Activated naive CD4-positive, alpha-beta T cell treated with anti-CD3 and anti-CD28 coated beads, Interleukin-2, amount 10 ng/mL, durations not matched to agents 7 days and 5 days (primary cell): ENCODE measurements around the gene RUNX2.

ENCODE experiments used
- CTCF ChIA-PET: fragments of 350-600 bp; sonication (Branson Sonifier 250); formaldehyde crosslinking; loops from one replicate; lab custom pipeline; 2021; ENCODE audit warnings: antibody characterized with exemption; lab: Charles Lee
- DNase-seq: peaks from one replicate; pipeline ENCODE4 v3.0.0-alpha.2; 2020
- H3K27ac Mint-ChIP-seq: one replicate; pipeline ENCODE4 v1.8.0; 2021; ENCODE audit warnings: mild to moderate bottlenecking, moderate library complexity, mixed read lengths
- H3K27me3 Mint-ChIP-seq: one replicate; pipeline ENCODE4 v1.8.0; 2021; ENCODE audit warnings: mild to moderate bottlenecking, mixed read lengths
- H3K36me3 Mint-ChIP-seq: one replicate; pipeline ENCODE4 v1.8.0; 2021; ENCODE audit warnings: mixed read lengths
- H3K4me1 Mint-ChIP-seq: one replicate; pipeline ENCODE4 v1.8.0; 2021; ENCODE audit warnings: mixed read lengths
- H3K4me3 Mint-ChIP-seq: one replicate; pipeline ENCODE4 v1.8.0; 2021; ENCODE audit warnings: mild to moderate bottlenecking, moderate library complexity, mixed read lengths
- H3K9me3 Mint-ChIP-seq: one replicate; pipeline ENCODE4 v1.8.0; 2021; ENCODE audit warnings: mixed read lengths

Gene RUNX2

DNA sequence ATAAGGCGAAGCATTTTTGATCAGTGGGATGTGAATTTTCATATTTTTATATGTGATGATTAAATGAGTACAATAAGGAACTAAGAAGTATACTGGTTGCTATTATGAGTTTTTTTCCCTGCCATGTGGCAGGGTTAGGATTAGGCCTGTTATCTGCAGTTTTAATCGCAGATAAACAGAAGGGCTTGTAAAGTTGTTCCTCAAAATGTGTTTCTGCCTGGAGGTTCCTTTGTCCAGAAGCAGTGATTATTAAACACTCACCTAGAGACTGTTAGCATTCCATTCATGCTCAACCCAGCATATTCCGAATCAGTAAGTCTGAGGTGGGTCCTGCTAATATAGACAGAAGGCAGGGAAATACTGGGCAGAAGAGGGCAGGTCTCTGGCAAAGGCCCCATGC is 371.5 kb downstream of the RUNX2 start:
- H3K9me3 Mint-ChIP-seq = no peaks in the 10 kb centered on the region
- H3K27me3 Mint-ChIP-seq = no peaks in the 10 kb centered on the region
- H3K27ac Mint-ChIP-seq = no peak overlapping the region
- H3K36me3 Mint-ChIP-seq = no peaks in the 10 kb centered on the region
- CTCF ChIA-PET = no interaction called here
- H3K4me1 Mint-ChIP-seq = peaks cover under 1% of the 10 kb centered on the region
- no peak for DNase-seq
- H3K4me3 Mint-ChIP-seq = no peak overlapping the region

DNA sequence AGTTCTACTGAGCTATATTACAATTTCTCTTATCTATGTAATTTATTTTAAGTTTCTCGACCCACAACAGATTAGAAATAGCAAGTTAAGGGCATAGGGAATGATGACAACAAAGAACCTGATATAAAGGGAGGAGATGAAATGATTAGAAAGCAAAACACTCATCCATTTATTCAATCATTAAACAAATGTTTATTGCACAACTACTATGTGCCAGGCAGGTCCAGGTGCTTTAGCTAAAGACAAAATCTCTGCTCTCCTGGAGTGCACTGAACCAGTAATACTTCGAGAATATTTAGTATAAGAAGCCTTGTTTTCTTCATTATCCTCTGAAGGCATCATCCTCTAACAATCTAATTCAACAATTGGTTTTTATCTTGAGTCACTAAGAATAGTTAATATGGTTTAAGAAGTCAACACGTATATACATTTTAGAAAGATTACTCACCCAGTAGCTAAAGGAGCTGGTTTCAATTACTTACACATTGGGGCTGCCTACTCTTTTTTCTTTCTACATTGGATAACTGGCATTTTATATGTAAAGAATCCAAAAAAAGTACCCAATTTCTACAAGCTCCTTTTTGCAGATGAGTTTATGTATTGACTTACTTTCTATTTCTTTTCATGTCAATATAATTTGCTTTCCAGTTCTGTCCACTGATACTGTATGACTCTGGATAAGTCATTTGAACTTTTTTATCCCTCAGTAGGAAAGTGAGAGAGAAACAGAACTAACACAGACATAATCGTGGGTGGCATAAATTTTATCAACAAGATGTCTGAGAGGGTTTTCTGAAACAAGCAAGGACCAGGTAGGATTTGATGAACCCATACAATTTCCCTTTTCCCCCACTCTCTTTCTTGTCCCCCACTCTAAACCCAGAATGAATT is 375.0 kb downstream of the RUNX2 start:
- no peaks in the 10 kb centered on the region for H3K9me3 Mint-ChIP-seq
- H3K27ac Mint-ChIP-seq = no peak overlapping the region
- H3K27me3 Mint-ChIP-seq = peaks cover 4% of the 10 kb centered on the region
- CTCF ChIA-PET = interaction anchor here (0.6 to 1.4 kb wide), 2 partner anchors 12 to 39 kb away, joined by 3 to 4 read pairs; no protein-coding TSS in a partner anchor
- H3K4me1 Mint-ChIP-seq = no peaks in the 10 kb centered on the region
- no peak overlapping the region for H3K4me3 Mint-ChIP-seq
- no peaks in the 10 kb centered on the region for H3K36me3 Mint-ChIP-seq
- no peak for DNase-seq

DNA sequence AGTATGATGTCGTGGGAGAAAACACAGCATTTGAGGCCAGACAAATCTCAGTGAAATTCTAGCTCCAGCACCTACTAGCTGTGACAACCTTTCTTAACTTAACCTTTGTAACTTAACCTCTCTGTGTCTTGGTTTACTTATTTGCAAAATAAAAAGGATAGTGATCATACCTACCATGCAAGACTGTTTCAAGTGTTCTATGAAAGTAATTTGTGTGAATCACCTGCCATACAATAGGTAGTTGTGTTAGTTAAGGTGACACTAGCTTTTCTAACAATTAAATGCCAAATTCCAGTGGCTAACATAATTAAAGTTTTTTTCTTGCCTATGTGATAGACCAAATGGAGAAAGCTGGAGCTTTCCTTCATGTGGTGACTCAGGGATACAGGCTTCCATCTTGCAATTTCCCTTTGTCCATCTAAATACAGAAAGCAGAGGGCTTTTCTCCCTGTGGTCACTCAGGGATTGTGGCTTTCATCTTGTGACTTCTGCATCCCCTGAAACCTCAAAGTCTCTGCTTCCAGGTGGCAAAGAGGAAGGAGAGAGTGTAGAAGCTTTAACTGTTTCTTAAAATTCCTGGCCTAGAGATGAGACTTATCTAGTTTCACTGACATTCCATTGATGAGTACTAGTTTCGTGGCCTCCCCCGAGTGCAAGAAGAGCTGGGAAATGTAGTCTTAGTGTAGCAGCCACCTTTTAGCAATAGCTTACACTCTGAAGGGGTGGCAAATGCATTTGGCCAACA is 376.1 kb downstream of the RUNX2 start:
- Mint-ChIP-seq H3K4me1 (peaks cover 3% of the 10 kb centered on the region), H3K27me3 (peaks cover 4% of the 10 kb centered on the region), H3K36me3 (no peaks in the 10 kb centered on the region), H3K27ac (no peak overlapping the region), H3K4me3 (no peak overlapping the region), H3K9me3 (no peaks in the 10 kb centered on the region)
- DNase-seq = no peak
- CTCF ChIA-PET = interaction anchor here (1.1 kb wide), 1 partner anchor 10 kb away, joined by 5 read pairs; no protein-coding TSS in a partner anchor

DNA sequence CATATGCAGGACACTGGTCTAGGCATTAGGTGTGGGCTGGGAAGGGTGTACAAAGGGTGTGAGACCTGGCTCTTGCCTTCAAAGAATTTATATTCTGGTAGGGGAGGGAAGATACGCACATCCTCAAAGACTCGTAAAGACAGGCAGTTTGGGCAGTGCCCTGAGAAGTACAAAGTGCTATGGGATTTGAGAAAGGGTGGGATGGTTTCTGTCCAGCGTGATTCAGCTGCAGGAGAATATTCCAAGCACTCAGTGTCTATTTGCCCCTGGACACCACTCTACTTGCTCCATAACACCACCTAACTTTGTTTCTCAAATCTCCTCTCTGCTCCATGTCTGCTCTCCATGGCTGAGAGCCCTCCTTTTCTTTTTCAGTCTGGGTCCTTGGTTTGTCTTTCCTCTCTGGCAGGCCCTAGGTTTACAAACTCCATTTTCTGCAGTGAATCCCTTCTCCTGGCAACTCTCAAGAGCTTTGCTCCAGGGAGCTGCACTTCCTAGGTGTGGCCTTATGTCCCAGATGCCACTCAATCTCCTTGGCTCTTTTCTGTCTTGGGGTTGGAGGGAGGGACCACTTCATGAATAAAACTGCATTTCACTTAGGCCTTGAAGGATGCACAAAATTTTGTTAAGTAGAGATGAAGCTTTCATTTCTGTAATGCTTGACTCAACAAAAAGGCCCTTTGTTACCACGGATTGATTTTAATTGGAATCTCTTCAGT is 377.2 kb downstream of the RUNX2 start:
- Mint-ChIP-seq H3K9me3 (no peaks in the 10 kb centered on the region), H3K4me3 (no peak overlapping the region), H3K27me3 (peaks cover 4% of the 10 kb centered on the region), H3K36me3 (no peaks in the 10 kb centered on the region), H3K4me1 (peaks cover 12% of the 10 kb centered on the region), H3K27ac (no peak overlapping the region)
- DNase-seq = no peak
- CTCF ChIA-PET = no interaction called here

DNA sequence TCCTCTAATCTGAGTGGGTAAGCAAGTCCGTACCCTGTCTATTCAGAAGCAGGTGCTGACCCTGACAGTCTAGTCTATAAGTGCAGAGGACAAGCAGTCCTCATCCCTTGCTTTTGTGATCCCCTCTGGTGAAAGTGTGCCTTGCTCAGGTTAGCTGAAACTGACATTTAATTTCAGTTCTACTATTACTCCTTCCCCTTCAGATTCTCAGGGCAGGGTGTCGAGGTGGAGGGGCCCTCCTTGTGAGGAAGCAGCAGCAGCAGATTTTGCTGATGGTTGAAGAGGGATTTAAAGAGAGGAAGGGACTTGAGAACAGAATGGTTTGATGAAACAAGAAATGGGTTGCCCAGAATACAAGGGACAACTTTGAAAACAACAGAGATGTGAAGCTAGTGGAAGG is 378.2 kb downstream of the RUNX2 start:
- Mint-ChIP-seq H3K9me3 (no peaks in the 10 kb centered on the region), H3K4me3 (no peak overlapping the region), H3K27ac (no peak overlapping the region), H3K36me3 (no peaks in the 10 kb centered on the region), H3K27me3 (peaks cover 4% of the 10 kb centered on the region), H3K4me1 (peaks cover 21% of the 10 kb centered on the region)
- no peak for DNase-seq
- CTCF ChIA-PET = interaction anchor here (1.1 kb wide), 1 partner anchor 1051 kb away, joined by 4 read pairs; no protein-coding TSS in a partner anchor

DNA sequence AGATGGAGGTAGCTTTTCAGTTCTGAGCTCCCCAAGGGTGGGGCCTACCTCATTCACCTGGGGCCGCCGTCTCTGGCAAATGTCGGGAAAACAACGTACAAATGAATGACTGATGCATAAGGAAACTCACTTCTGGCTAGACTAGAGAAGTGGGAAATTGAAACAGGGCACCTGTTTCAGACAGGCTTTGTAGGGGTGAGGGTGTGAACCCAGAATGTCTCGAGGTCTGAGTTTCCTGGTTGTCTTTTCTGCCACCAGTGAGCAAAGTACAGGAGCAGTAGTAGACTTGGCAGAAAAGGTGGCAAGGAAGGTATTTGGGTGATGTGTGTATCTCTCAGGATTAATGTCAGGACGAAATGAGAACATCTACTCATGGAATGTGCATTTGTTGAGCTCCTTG is 379.0 kb downstream of the RUNX2 start:
- peaks cover 4% of the 10 kb centered on the region for H3K27me3 Mint-ChIP-seq
- no peak for DNase-seq
- no peak overlapping the region for H3K27ac Mint-ChIP-seq
- no peak overlapping the region for H3K4me3 Mint-ChIP-seq
- H3K36me3 Mint-ChIP-seq = no peaks in the 10 kb centered on the region
- H3K4me1 Mint-ChIP-seq = peaks cover 21% of the 10 kb centered on the region
- H3K9me3 Mint-ChIP-seq = no peaks in the 10 kb centered on the region
- CTCF ChIA-PET = interaction anchor here (0.7 to 1.1 kb wide), 2 partner anchors 45 to 1052 kb away, joined by 4 read pairs; no protein-coding TSS in a partner anchor

DNA sequence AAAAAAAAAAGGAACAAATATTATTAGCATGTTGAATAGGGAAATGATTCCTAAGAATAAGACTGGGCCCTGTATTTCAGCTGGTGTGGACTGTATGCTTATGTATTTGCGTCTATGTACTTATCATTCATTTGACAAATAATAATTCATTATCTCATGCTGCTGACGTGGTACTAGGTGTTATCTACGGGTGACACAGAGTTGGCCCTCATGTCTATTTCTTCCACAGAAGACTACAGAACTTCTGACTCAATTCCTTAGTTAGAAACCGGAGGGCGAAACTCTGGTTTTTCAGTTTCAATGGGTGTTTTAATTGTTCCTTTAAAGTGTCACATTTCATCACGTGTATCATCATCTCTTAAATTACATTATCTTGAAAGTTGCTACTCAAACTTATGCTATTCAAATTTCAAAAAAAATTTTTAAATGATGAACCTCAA is 381.7 kb downstream of the RUNX2 start:
- H3K4me1 Mint-ChIP-seq = peaks cover 35% of the 10 kb centered on the region
- H3K36me3 Mint-ChIP-seq = no peaks in the 10 kb centered on the region
- peak overlapping the region; percentile 39 for H3K27ac Mint-ChIP-seq
- no peak overlapping the region for H3K4me3 Mint-ChIP-seq
- no peak for DNase-seq
- peaks cover 12% of the 10 kb centered on the region for H3K27me3 Mint-ChIP-seq
- CTCF ChIA-PET = no interaction called here
- no peaks in the 10 kb centered on the region for H3K9me3 Mint-ChIP-seq

DNA sequence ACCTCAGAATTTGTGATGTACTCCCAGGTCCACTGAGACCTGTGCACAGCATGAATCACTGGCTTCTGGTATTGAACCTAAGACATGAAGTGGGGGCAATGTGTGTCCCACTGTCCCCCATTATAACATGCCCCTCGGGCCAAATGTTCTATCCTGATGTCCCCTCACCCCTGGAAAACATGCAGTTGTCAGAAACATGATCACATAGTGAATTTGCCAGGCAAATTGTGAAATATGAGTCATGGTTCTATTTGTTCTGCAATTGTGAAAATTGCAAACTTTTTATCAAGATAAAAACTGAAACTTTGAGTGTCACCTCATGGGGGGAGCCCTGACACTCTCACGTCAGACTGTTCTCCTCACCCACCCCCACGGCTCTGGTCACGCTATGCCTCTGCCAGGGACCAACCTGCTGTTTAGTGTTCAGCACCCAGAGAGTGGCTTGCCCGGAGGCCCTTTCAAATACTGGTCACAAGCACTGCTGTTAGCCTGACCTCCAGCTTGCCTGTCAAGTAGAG is 382.2 kb downstream of the RUNX2 start:
- CTCF ChIA-PET = interaction anchor here (0.9 to 1.0 kb wide), 3 partner anchors 290 to 1056 kb away, joined by 3 read pairs; no protein-coding TSS in a partner anchor
- Mint-ChIP-seq H3K27ac (peak overlapping the region; percentile 39), H3K4me1 (peaks cover 40% of the 10 kb centered on the region), H3K9me3 (no peaks in the 10 kb centered on the region), H3K36me3 (no peaks in the 10 kb centered on the region), H3K27me3 (peaks cover 9% of the 10 kb centered on the region), H3K4me3 (no peak overlapping the region)
- DNase-seq = peak; percentile 60

DNA sequence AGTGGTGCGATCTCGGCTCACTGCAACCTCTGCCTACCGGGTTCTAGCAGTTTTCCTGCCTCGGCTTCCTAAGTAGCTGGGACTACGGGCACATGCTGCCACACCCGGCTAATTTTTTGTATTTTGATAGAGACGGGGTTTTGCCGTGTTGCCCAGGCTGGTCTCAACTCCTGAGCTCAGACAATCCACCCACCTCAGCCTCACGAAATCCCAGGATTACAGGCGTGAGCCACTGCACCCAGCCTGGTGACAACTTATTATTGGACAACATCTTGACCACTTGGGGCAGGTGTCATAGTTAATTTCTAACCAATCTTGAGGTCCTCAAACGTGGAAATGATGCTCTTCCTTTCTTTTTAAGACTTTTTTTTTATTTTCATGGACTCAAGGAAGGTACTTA is 383.9 kb downstream of the RUNX2 start:
- no peak for DNase-seq
- H3K36me3 Mint-ChIP-seq = no peaks in the 10 kb centered on the region
- H3K9me3 Mint-ChIP-seq = no peaks in the 10 kb centered on the region
- H3K4me1 Mint-ChIP-seq = peaks cover 46% of the 10 kb centered on the region
- H3K27ac Mint-ChIP-seq = no peak overlapping the region
- CTCF ChIA-PET = interaction anchor here (0.7 to 1.6 kb wide), 2 partner anchors 211 to 272 kb away, joined by 3 to 5 read pairs; no protein-coding TSS in a partner anchor
- H3K4me3 Mint-ChIP-seq = no peak overlapping the region
- H3K27me3 Mint-ChIP-seq = peaks cover 12% of the 10 kb centered on the region

DNA sequence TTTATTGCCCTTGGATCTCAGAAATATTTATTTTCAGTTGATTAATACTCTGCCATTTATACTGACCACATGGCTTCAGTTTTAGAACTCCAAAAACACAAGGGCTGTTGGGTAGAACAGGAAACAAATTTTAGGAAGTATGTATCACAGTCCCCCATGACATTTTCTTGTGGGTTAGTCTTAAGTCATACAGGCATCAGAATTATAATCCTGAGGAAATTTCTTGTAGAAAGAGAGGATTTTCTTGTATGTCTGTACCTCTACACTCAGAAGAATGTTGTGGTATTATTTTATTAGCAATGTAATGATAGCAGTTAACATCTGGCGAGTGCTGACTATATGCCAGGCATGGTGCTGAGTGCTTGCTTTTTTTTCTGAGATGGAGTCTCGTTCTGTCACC is 384.7 kb downstream of the RUNX2 start:
- Mint-ChIP-seq H3K9me3 (no peaks in the 10 kb centered on the region), H3K4me3 (no peak overlapping the region), H3K4me1 (peaks cover 46% of the 10 kb centered on the region), H3K36me3 (no peaks in the 10 kb centered on the region), H3K27ac (no peak overlapping the region), H3K27me3 (peaks cover 12% of the 10 kb centered on the region)
- CTCF ChIA-PET = no interaction called here
- no peak for DNase-seq
